HepG2 (cell line): Measurements from ENCODE around the gene RHOD. TPM values are rescaled to one million over a fixed set of nuclear protein-coding genes. Genes with fewer than 3 reads are reported as not detected.
A peak's percentile ranks its signal among the peaks of the same experiment; 100 is the strongest.

Experiments used
- ADNP ChIP-seq: sonication (generic); formaldehyde crosslinking; IDR thresholded peaks from 2 replicates; pipeline ENCODE4 v1.4.0; 2020; ENCODE audit warnings: missing genetic modification reagents
- ESRRA ChIP-seq: sonication (generic); formaldehyde crosslinking; IDR thresholded peaks from 2 replicates; pipeline ENCODE4 v1.5.1; 2020; ENCODE audit warnings: mild to moderate bottlenecking, low read depth, missing genetic modification reagents
- HDAC1 ChIP-seq: sonication (generic); formaldehyde crosslinking; IDR thresholded peaks from 2 replicates; pipeline ENCODE4 v1.5.1; 2020; ENCODE audit warnings: mild to moderate bottlenecking, missing genetic modification reagents
- LCORL ChIP-seq, 2 experiments: fragments of 450-650 bp in 1 of 2; sonication (generic) in 1 of 2; formaldehyde crosslinking in 1 of 2; IDR thresholded peaks; 2 replicates each; pipeline versions ENCODE4 v1.5.0 to v1.6.1; 2017 to 2020; ENCODE audit warnings: antibody characterized with exemption in 1 of 2, missing genetic modification reagents in 1 of 2
- MAFF ChIP-seq: IDR thresholded peaks from 2 replicates; pipeline ENCODE4 v1.6.1; 2011; ENCODE audit warnings: low read depth, low read length, improper control_type of control experiment
- MAFK ChIP-seq, 2 experiments: IDR thresholded peaks in 1 of 2; conservative IDR thresholded peaks in 1 of 2; 2 replicates each; pipeline ENCODE4 v1.6.1; 2011; ENCODE audit warnings: improper control_type of control experiment in 2 of 2, low read length in 2 of 2
- NFAT5 ChIP-seq: sonication (generic); formaldehyde crosslinking; IDR thresholded peaks from 2 replicates; pipeline ENCODE4 v1.4.0; 2020; ENCODE audit warnings: missing genetic modification reagents
- RXRB ChIP-seq: IDR thresholded peaks from 2 replicates; pipeline ENCODE4 v1.6.1; 2016; ENCODE audit warnings: borderline replicate concordance, missing genetic modification reagents, missing compliant biosample characterization
- SAP130 ChIP-seq: IDR thresholded peaks from 2 replicates; pipeline ENCODE4 v1.6.1; 2016; ENCODE audit warnings: low read depth
- SRF ChIP-seq: IDR thresholded peaks from 2 replicates; pipeline ENCODE4 v1.6.1; 2011; ENCODE audit warnings: mild to moderate bottlenecking, low read depth, low read length, moderate library complexity
- SUZ12 ChIP-seq: fragments of 150-350 bp; IDR thresholded peaks from 2 replicates; pipeline ENCODE4 v1.6.1; 2014; ENCODE audit warnings: low read depth, low read length
- SYNCRIP ChIP-seq: fragments of 200-400 bp; formaldehyde crosslinking; IDR thresholded peaks from 2 replicates; pipeline ENCODE4 v1.6.1; 2018; ENCODE audit warnings: mild to moderate bottlenecking, low read depth, low read length; ENCODE audit not compliant: insufficient read depth
- THRA ChIP-seq: sonication (generic); formaldehyde crosslinking; IDR thresholded peaks from 2 replicates; pipeline ENCODE4 v1.4.0; 2020; ENCODE audit warnings: missing genetic modification reagents, borderline replicate concordance
- ZNF510 ChIP-seq: sonication (generic); formaldehyde crosslinking; IDR thresholded peaks from 2 replicates; pipeline ENCODE4 v1.4.0; 2020; ENCODE audit warnings: low read depth, mild to moderate bottlenecking, missing genetic modification reagents
- ZNF629 ChIP-seq: sonication (generic); formaldehyde crosslinking; conservative IDR thresholded peaks from 2 replicates; pipeline ENCODE4 v1.5.0; 2020; ENCODE audit warnings: missing genetic modification reagents
- ZNF746 ChIP-seq: sonication (generic); formaldehyde crosslinking; IDR thresholded peaks from 2 replicates; pipeline ENCODE4 v1.8.0; 2022; ENCODE audit warnings: mild to moderate bottlenecking, missing genetic modification reagents
- ZSCAN31 ChIP-seq: sonication (generic); formaldehyde crosslinking; IDR thresholded peaks from 2 replicates; pipeline ENCODE4 v1.5.0; 2020; ENCODE audit warnings: low read depth, mild to moderate bottlenecking, missing genetic modification reagents
- polyA plus RNA-seq, 8 experiments: library from polyadenylated mRNA; depleted of rRNA in 3 of 8; stranded (reverse) in 7 of 8; unstranded in 1 of 8; fragments of >200 nt; fragmentation: Illumina TruSeq in 4 of 8; extraction: Trizol in 4 of 8; gene quantifications; 2 replicates each; pipeline versions ENCODE4 v1.2.1 to v1.2.3, GENCODE V29; 2011 to 2016; ENCODE audit warnings: low read depth in 4 of 8, missing spikeins in 1 of 8, mixed read lengths in 1 of 8; ENCODE audit not compliant: insufficient read depth in 1 of 8
- total RNA-seq, 5 experiments: library from RNA; depleted of rRNA; stranded (reverse); fragments of >200 nt; fragmentation: Illumina TruSeq; extraction: Trizol; gene quantifications; 2 replicates each; pipeline ENCODE4 v1.2.3, GENCODE V29; 2016; ENCODE audit warnings: low read depth in 1 of 5
- TF ChIP-seq, protein P1 (sequence below): sonication (generic); formaldehyde crosslinking; IDR thresholded peaks from 2 replicates; pipeline ENCODE4 v1.8.1; 2023; ENCODE audit warnings: mild to moderate bottlenecking, missing genetic modification reagents
- TF ChIP-seq, protein P2 (sequence below): sonication (generic); formaldehyde crosslinking; IDR thresholded peaks from 2 replicates; pipeline ENCODE4 v1.5.1; 2020; ENCODE audit warnings: mild to moderate bottlenecking, missing genetic modification reagents, moderate library complexity

RHOD gene
- total and polyA plus RNA-seq, 2 of the 13 experiments (the other 11 are each of a cell fraction or from before 2014, with no cell fraction given), result 0.27 to 0.98 TPM

- TF ChIP-seq ZSCAN31 (0 out of 2 replicates have a peak, but pooled peaks have one; percentile 33), SYNCRIP (no peak), ESRRA (0 out of 2 replicates have a peak, but pooled peaks have one; percentile 43), ZNF510 (CRISPR knock-in tag) (no peak), HDAC1 (peak; percentile 40; the same call in 1 of the 2 replicates), SRF (no peak), THRA (CRISPR knock-in tag) (0 out of 2 replicates have a peak, but pooled peaks have one; percentile 43), NFAT5 (CRISPR knock-in tag) (no peak), LCORL (IDR thresholded peaks at IDR 0.05) (no peak), LCORL (CRISPR knock-in tag; IDR thresholded peaks at IDR 0.05) (peak; percentile 61; the same call in 1 of the 2 replicates), RXRB (peak; percentile 60), SUZ12 (no peak), ZNF746 (CRISPR knock-in tag) (0 out of 2 replicates have a peak, but pooled peaks have one; percentile 40), MAFF (no peak), ZNF629 (CRISPR knock-in tag) (peak; percentile 96), ADNP (CRISPR knock-in tag) (peak; percentile 55; the same call in 1 of the 2 replicates), MAFK (conservative IDR thresholded peaks at IDR 0.05 in 1 of 2, IDR thresholded peaks at IDR 0.05 in 1 of 2; ENCODE audit: low read length in 2 of 2) (no peak), SAP130 (peak; percentile 28; the same call in 1 of the 2 replicates)
- TF ChIP-seq, protein P1, sequence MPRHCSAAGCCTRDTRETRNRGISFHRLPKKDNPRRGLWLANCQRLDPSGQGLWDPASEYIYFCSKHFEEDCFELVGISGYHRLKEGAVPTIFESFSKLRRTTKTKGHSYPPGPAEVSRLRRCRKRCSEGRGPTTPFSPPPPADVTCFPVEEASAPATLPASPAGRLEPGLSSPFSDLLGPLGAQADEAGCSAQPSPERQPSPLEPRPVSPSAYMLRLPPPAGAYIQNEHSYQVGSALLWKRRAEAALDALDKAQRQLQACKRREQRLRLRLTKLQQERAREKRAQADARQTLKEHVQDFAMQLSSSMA (CRISPR knock-in tag), result peak; percentile 56; the same call in 1 of the 2 replicates
- TF ChIP-seq, protein P2, sequence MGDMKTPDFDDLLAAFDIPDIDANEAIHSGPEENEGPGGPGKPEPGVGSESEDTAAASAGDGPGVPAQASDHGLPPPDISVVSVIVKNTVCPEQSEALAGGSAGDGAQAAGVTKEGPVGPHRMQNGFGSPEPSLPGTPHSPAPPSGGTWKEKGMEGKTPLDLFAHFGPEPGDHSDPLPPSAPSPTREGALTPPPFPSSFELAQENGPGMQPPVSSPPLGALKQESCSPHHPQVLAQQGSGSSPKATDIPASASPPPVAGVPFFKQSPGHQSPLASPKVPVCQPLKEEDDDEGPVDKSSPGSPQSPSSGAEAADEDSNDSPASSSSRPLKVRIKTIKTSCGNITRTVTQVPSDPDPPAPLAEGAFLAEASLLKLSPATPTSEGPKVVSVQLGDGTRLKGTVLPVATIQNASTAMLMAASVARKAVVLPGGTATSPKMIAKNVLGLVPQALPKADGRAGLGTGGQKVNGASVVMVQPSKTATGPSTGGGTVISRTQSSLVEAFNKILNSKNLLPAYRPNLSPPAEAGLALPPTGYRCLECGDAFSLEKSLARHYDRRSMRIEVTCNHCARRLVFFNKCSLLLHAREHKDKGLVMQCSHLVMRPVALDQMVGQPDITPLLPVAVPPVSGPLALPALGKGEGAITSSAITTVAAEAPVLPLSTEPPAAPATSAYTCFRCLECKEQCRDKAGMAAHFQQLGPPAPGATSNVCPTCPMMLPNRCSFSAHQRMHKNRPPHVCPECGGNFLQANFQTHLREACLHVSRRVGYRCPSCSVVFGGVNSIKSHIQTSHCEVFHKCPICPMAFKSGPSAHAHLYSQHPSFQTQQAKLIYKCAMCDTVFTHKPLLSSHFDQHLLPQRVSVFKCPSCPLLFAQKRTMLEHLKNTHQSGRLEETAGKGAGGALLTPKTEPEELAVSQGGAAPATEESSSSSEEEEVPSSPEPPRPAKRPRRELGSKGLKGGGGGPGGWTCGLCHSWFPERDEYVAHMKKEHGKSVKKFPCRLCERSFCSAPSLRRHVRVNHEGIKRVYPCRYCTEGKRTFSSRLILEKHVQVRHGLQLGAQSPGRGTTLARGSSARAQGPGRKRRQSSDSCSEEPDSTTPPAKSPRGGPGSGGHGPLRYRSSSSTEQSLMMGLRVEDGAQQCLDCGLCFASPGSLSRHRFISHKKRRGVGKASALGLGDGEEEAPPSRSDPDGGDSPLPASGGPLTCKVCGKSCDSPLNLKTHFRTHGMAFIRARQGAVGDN (CRISPR knock-in tag), result peak; percentile 70
Measured at GRCh38 chr11:67076202-67076601, 19.6 kb downstream of the RHOD start (continued).
